DOHH2 (cell line): Measurements from ENCODE around the gene MT4.

ENCODE experiments used
- H3F3A ChIP-seq: fragments of 200-600 bp; sonication (generic), shearing (Covaris generic); 2 replicates; pipeline ENCODE4 v1.6.0; 2016; ENCODE audit warnings: antibody characterized with exemption, mild to moderate bottlenecking; ENCODE audit not compliant: control insufficient read depth, insufficient read depth
- H3K27ac ChIP-seq: fragments of 200-600 bp; sonication (generic); 2 replicates; pipeline ENCODE4 v1.5.1; 2014; ENCODE audit warnings: low read depth, mild to moderate bottlenecking, low read length, moderate library complexity
- H3K27me3 ChIP-seq: fragments of 200-600 bp; sonication (generic); 2 replicates; pipeline ENCODE4 v1.6.1; 2014; ENCODE audit warnings: mild to moderate bottlenecking, low read length, mixed read lengths; ENCODE audit not compliant: control insufficient read depth
- H3K36me3 ChIP-seq: fragments of 200-600 bp; sonication (generic); 2 replicates; pipeline ENCODE4 v1.6.1; 2014; ENCODE audit warnings: mild to moderate bottlenecking, low read length, moderate library complexity, mixed read lengths; ENCODE audit not compliant: control insufficient read depth
- H3K4me1 ChIP-seq: fragments of 200-600 bp; sonication (generic); 2 replicates; pipeline ENCODE4 v1.6.1; 2014; ENCODE audit warnings: mild to moderate bottlenecking, low read length, mixed read lengths; ENCODE audit not compliant: control insufficient read depth
- H3K4me2 ChIP-seq: fragments of 200-600 bp; sonication (generic); 2 replicates; pipeline ENCODE4 v1.6.0; 2014; ENCODE audit warnings: mild to moderate bottlenecking, low read length, moderate library complexity
- H3K4me3 ChIP-seq: fragments of 200-600 bp; sonication (generic); 2 replicates; pipeline ENCODE4 v1.5.1; 2014; ENCODE audit warnings: mild to moderate bottlenecking, low read length, mixed read lengths
- H3K79me2 ChIP-seq: fragments of 200-600 bp; sonication (generic); 2 replicates; pipeline ENCODE4 v1.6.1; 2014; ENCODE audit warnings: mild to moderate bottlenecking, low read length, mixed read lengths; ENCODE audit not compliant: control insufficient read depth
- H3K9me2 ChIP-seq: fragments of 200-600 bp; sonication (generic); replicated peaks from 2 replicates; pipeline ENCODE4 v1.6.1; 2014; ENCODE audit warnings: mild to moderate bottlenecking, low read length, mixed read lengths; ENCODE audit not compliant: control insufficient read depth
- H3K9me3 ChIP-seq: fragments of 200-600 bp; sonication (generic); 2 replicates; pipeline ENCODE4 v1.6.1; 2014; ENCODE audit warnings: antibody characterized with exemption, low read length, mixed read lengths; ENCODE audit not compliant: control insufficient read depth, insufficient read depth
- H4K20me1 ChIP-seq: fragments of 200-600 bp; sonication (generic); 2 replicates; pipeline ENCODE4 v1.6.0; 2014; ENCODE audit warnings: low read depth, mild to moderate bottlenecking, antibody characterized with exemption, low read length, moderate library complexity; ENCODE audit not compliant: control insufficient read depth, insufficient read depth
- CTCF ChIP-seq: fragments of 200-600 bp; sonication (generic); IDR thresholded peaks from one replicate; pipeline ENCODE4 v1.5.1; 2014; ENCODE audit warnings: antibody characterized with exemption, mild to moderate bottlenecking, low read depth, low read length; ENCODE audit not compliant: poor library complexity, severe bottlenecking
- EZH2phosphoT487 ChIP-seq: fragments of 200-600 bp; sonication (generic); IDR thresholded peaks from 2 replicates; pipeline ENCODE4 v1.6.1; 2017; ENCODE audit warnings: borderline replicate concordance, mild to moderate bottlenecking, antibody characterized with exemption, low read length, moderate library complexity, mixed read lengths

Gene MT4

GRCh38 chr16:56561126-56561525 is 3.7 kb upstream of the MT4 start:
- no peaks in the 10 kb centered on the region for H3K9me3 ChIP-seq

GRCh38 chr16:56569971-56570370 is 5.1 kb downstream of the MT4 start:
- H3K9me2 ChIP-seq, result no peaks in the 10 kb centered on the region
- H3K36me3 ChIP-seq, result no peaks in the 10 kb centered on the region
- no peaks in the 10 kb centered on the region for H4K20me1 ChIP-seq
- H3K4me2 ChIP-seq, result no peak overlapping the region
- H3K4me1 ChIP-seq, result no peaks in the 10 kb centered on the region
- no peaks in the 10 kb centered on the region for H3K79me2 ChIP-seq
- H3K27ac ChIP-seq, result no peak overlapping the region
- H3K9me3 ChIP-seq, result no peaks in the 10 kb centered on the region
- H3F3A ChIP-seq, result no peaks in the 10 kb centered on the region
- no peak overlapping the region for H3K4me3 ChIP-seq
- no peaks in the 10 kb centered on the region; the same call in 1 of the 2 replicates for H3K27me3 ChIP-seq
- no peak for TF ChIP-seq CTCF
- TF ChIP-seq EZH2phosphoT487, result no peak

More at GRCh38 chr16:56561126-56561525, 3.7 kb upstream of the MT4 start:
- H3K4me3 ChIP-seq, result no peak overlapping the region
- H3K4me2 ChIP-seq, result no peak overlapping the region
- H3K27ac ChIP-seq, result no peak overlapping the region
- H3K36me3 ChIP-seq, result no peaks in the 10 kb centered on the region
- H3K27me3 ChIP-seq, result peaks cover 8% of the 10 kb centered on the region; the same call in 1 of the 2 replicates
- no peaks in the 10 kb centered on the region for H4K20me1 ChIP-seq
- no peaks in the 10 kb centered on the region for H3K4me1 ChIP-seq
- no peaks in the 10 kb centered on the region for H3K79me2 ChIP-seq
- TF ChIP-seq EZH2phosphoT487 (no peak), CTCF (no peak)
- no peaks in the 10 kb centered on the region for H3K9me2 ChIP-seq
- H3F3A ChIP-seq, result no peaks in the 10 kb centered on the region

GRCh38 chr16:56571525-56571924 is 6.7 kb downstream of the MT4 start:
- TF ChIP-seq EZH2phosphoT487 (no peak), CTCF (no peak)
- H3K9me3 ChIP-seq, result no peaks in the 10 kb centered on the region
- no peaks in the 10 kb centered on the region for H3K36me3 ChIP-seq
- H3K79me2 ChIP-seq, result no peaks in the 10 kb centered on the region
- H3K27me3 ChIP-seq, result no peaks in the 10 kb centered on the region; the same call in 1 of the 2 replicates
- no peaks in the 10 kb centered on the region for H3F3A ChIP-seq
- H3K4me3 ChIP-seq, result no peak overlapping the region
- H4K20me1 ChIP-seq, result no peaks in the 10 kb centered on the region
- no peaks in the 10 kb centered on the region for H3K4me1 ChIP-seq
- H3K9me2 ChIP-seq, result no peaks in the 10 kb centered on the region
- no peak overlapping the region for H3K4me2 ChIP-seq
- no peak overlapping the region for H3K27ac ChIP-seq

GRCh38 chr16:56574625-56575024 is 9.8 kb downstream of the MT4 start:
- Histone ChIP-seq H3K27me3 (no peaks in the 10 kb centered on the region; the same call in 1 of the 2 replicates), H3K79me2 (no peaks in the 10 kb centered on the region), H3K4me3 (no peak overlapping the region), H3K27ac (no peak overlapping the region), H3K4me2 (no peak overlapping the region), H3K36me3 (no peaks in the 10 kb centered on the region), H3F3A (no peaks in the 10 kb centered on the region), H3K4me1 (no peaks in the 10 kb centered on the region), H4K20me1 (no peaks in the 10 kb centered on the region), H3K9me3 (no peaks in the 10 kb centered on the region), H3K9me2 (no peaks in the 10 kb centered on the region)
- TF ChIP-seq EZH2phosphoT487 (no peak), CTCF (no peak)
